Ovary (tissue), 3 donors: ENCODE measurements around the gene DDX60.

Experiments
- CTCF ChIP-seq, 3 donors: fragments of 450-650 bp in 2 of 3; fragments of 200-600 bp in 1 of 3; IDR thresholded peaks; one replicate each; pipeline versions ENCODE4 v1.5.1 to v1.8.0; 2016 to 2022; ENCODE audit warnings: antibody characterized with exemption in 3 of 3, mild to moderate bottlenecking in 1 of 3
- EP300 ChIP-seq: sonication (generic); formaldehyde crosslinking; IDR thresholded peaks from one replicate; pipeline ENCODE4 v1.6.1; 2017; ENCODE audit warnings: antibody characterized with exemption
- POLR2A ChIP-seq: fragments of 450-650 bp; IDR thresholded peaks from one replicate; pipeline ENCODE4 v1.6.1; 2017; ENCODE audit warnings: antibody characterized with exemption, mild to moderate bottlenecking, moderate library complexity
- donor health status: DM: no; HTN: no; CAD: no.

GRCh38 chr4:168360271-168360670 is 41.7 kb upstream of the DDX60 start:
- no peak for TF ChIP-seq CTCF (IDR thresholded peaks at IDR 0.05)
- TF ChIP-seq POLR2A = no peak
- TF ChIP-seq EP300 = no peak
